GM19240 (cell line): Measurements from ENCODE around the gene AMBP.

Experiments
- DNase-seq: peaks from one replicate; pipeline ENCODE4 v3.0.0; 2011; ENCODE audit warnings: low spot score; ENCODE audit not compliant: insufficient read length

AMBP gene

GRCh38 chr9:114075602-114076001, 2.5 kb downstream of the AMBP start:
- DNase-seq: no peak

GRCh38 chr9:114072184-114073140, 5.6 kb downstream of the AMBP start:
- no peak for DNase-seq

DNA sequence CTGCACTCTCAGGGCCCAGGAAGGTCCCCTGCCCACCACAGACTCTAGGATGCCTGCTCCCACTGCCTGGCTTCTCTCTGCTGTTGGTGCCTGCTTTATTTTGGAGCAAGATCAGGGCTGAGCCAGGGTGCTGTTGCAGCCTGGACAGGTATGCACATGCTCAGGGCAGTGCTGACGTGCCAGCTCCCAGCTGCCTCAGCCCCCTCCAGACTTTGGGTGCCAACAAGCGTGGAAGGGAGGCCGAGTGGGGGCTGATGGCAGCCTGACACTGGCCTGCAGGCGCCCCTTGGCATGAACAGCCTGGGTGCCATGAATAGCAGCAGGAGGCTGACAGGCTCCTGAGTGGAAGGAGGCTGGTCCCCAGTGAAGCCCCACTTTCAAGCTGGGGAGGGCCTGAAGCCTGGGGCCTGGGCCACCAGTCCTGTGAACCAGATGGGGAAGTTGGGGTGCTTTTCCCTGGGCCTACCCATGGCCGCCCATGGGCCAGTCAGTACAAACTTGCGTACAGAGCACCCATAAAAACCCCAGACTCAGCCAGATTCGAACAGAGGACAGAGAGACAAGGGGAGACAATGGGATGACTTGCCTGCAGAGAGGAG, 6.8 kb downstream of the AMBP start:
- DNase-seq: no peak

DNA sequence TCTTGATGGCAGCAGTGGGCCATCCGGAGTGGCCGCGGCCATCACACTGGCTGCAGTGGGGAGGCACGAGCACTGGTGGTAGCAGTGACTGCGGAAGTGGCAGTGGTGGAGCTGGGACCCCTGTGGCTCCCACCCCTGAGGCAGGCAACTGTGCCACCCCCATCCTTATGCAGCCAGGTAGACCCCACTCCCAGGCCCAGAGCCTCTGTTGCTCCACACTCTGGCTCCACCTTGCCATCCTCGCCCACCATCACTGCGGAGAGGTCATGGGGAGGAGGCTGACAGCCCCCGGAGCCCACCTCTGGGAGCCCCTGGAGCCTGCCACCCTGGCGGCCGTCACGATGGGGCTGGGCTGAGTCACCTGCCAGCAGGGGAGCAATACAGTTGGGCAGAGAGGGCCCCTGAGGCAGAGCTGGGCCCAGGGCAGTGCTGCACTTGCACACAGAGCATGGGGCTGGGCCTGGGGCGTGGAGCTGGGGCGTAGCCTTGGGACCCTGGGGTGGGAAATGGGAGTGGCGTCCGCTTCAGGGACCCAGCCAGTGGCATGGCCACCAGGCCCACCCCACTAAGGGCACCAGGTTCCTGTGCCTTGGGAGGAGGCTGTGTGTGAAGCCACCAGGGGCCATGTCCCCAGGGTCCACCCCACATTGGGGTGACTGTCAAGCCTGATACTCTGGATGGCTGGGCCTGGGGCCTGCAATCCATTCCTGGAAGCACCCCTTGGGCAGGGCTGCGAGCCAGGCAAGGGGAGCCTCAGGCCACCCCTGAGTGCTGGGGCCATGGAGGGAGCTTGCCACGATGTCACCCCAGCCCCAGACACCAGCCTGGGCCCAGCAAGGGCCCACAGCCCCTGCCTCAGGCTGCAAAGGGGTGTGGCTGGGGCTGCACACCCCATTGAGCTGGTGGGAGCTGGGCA, 7.7 kb downstream of the AMBP start:
- no peak for DNase-seq

GRCh38 chr9:114069476-114070187, 8.5 kb downstream of the AMBP start:
- no peak for DNase-seq

DNA sequence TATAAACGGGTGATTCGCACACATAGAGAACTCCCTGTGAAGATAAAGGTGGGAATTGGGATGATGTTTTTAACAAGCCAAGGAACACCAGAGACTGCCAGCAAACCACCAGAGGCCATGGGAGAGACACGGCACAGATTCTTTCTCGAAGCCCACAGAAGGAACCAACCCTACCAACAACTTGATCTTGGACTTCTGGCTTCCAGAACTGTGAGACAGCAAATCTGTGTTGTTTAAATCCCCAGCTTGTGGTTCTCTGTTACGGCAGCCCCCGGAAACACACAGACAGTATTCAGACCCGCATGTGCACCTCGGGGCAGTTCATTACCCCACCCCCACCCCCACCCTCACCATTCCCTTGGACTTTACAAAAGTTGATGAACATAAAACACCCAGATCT, 12.8 kb downstream of the AMBP start:
- DNase-seq: no peak

- no peak for DNase-seq
These were observed 16.1 kb downstream of the AMBP start for GRCh38 chr9:114061830-114062474.

DNA sequence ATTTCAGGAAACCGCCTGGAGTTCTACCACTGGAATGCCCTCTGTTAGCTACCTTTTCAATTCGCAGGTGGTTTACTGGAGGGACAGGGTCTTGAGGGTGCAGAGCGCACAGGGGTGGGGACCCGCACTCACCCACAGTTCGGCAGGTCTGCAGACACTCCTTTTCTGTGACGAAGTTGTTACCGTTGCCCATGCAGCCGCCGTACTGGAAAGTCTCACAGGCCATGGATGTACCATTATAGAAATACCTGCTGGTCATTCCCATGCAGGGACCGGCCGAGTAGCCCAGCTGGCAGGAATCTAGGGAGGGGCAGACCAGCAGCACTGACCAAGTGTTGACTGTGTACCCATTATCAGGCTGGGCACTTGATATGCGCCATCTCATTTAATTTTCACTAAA, 16.8 kb downstream of the AMBP start:
- DNase-seq: no peak

DNA sequence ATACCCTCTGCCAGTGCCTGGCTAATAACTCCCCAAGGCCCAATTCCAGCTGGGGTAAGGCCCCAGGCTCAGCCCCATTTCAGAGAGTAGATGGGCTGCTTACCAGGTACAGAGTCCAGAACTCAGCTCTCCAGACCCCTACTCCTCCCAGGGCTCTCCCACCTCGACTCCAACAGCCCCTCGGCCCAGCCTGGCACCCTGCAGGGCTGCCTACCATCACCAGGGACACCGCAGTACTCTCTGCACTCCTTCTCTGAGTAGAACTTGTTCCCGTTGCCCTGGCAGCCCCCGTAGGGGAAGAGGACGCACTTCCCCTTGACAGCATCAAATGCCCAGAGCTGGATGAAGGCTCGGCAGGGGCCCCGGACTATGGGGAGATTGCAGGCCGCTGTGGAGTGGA, 17.4 kb downstream of the AMBP start:
- DNase-seq: no peak

- DNase-seq: no peak
These were observed 18.0 kb downstream of the AMBP start for GRCh38 chr9:114060070-114060469.

DNA sequence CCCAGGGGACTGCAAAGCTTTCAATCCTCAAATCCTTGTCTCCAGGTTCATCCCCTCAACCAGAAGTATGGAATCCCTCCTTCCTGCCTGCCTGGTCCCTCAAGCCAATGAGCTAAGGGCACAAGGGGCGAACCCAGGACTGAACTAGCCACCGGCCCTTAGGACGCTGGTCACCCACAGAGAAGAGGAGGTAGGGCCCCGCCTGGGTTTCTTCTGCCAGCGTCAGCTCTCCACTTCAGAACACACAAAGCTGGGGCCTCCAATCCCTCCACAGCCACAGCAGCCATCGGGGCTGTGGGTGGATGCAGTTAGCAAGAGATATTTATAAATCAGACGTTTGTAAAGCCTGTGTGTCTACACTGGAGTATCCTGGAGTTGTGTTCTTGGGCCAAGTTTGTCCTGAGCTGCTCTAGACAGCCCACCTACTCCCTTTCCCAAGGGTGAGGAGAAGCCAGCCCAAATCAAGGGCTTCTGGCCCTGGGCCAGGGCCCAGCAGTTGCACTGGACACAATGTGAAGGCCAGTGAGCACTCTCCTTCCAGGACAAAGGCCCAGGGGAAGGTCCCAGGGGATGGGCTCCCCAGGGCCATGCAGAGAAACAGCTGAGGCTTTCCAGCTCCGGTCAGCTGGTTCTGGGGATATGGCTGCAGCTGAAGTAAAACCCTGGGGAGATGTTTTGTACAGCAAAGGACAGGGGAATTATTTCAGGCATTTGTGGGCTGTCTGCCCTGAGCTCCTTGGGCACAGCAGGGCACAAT, 18.9 kb downstream of the AMBP start:
- no peak for DNase-seq

- no peak for DNase-seq
These were observed 19.4 kb downstream of the AMBP start for GRCh38 chr9:114058688-114059046.

GRCh38 chr9:114057161-114057885, 20.8 kb downstream of the AMBP start:
- no peak for DNase-seq

DNA sequence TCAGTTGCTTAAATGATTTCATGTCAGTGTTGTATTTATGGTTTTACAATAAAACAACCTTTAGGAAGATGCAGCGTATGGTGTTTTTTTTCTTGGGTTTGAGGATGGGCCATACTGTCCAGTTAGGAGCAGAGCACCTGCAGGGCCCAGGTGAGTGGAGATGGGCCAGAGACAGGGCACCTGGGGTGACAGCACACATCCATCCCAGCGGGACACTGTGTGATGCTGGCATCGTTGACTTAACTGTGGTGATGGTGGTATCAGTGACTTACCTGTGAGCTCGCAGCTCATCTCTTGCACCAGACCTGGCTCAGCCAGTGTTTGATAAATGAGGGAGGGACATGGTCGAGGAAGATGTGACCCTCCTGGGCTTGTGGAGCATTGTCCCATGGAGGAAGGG, 21.6 kb downstream of the AMBP start:
- DNase-seq: no peak

GRCh38 chr9:114055894-114056293, 22.2 kb downstream of the AMBP start:
- DNase-seq: no peak

DNA sequence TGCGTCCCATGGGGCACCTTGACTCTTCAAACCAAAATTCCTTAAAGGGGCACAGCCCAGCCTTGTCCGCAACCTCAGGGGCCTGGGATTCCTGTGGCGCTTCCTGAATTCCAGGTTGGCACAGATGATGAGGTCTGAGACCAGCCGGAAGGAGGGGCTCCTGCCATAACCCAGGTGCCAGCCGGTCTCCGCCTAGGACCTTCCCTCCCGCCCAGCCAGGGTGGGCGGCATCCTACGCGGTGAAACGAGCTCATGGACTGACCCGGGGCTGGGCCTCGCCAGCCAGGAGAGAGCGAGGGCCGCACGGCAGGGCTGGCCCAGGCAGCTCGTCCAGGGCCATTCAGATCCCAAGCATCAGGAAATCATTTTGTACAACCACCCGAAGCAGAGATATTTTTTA, 23.0 kb downstream of the AMBP start:
- no peak for DNase-seq

DNA sequence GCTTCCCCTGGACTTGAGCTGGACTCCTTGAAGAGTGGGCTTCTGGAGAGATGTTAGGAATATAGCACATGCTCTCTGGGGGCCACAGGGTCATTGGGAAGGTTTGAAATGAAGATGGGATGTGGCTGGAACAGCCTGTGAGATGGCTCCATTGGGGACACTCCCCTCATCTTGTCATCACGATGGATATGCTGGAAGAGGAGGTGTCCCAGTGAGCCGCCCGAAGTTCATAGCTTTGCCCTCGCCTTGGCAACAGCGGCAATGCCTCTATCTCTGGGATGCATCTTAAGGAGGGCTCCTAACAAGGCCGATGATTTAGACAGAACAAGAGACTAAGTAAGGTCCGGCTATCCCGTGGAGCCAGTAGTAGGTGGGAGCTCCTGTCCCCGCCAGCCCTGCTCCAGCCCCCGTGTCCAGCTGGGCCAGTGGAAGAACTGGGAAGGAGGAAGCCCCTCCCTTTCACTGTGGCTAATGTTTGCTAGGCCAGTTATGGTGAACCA, 23.9 kb downstream of the AMBP start:
- no peak for DNase-seq

DNA sequence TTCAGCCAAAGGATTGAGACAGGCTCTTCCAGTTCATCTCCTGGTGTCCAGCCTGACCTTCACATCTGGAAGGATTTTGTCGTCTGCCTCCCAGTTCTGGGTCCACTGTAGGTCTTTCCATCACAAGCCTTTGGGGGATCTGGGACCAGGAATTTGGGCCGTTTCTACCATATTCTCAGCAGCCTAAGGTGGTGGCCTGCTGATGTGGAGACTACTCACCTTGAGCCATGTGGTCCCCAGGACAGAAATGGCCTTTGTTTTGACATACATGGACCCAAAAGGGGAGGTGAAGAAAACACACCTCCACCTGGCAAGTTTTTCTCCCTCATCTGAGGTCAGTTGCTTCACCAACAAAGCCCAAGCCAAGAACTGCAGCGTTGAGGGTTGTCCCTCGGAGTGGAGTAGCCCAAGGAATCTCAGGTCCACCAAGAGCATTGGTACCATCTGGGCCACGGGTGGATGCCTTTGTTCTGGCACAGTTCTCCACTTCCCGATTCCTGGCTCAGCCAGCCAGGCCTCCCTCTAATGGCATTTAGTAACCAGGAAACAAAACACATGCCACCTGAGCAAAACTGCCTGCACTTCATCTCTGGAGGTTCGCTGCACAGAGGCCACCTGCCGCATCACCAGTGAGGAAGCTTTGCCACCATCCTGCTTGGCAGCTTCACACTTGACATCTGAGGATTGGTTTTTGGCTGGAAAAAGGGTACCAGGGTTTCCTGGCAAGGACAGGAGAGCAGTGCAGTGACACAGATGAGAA, 24.7 kb downstream of the AMBP start:
- no peak for DNase-seq
